GM12878 (cell line): ENCODE measurements around the gene TRAF3IP3. TPM values are rescaled to one million over a fixed set of nuclear protein-coding genes. Genes with fewer than 3 reads are reported as not detected.

Source experiments
- ATAC-seq: fragments of 200-7000 bp; cut with Tn5 transposase; 3 replicates; pipeline ENCODE4 v1.9.1; 2020; ENCODE audit warnings: mild to moderate bottlenecking, moderate library complexity
- BruUV-seq: library from RNA; stranded (reverse); fragments of 400-500 nt; replicated peaks from 2 replicates; lab custom pipeline; 2021; lab: Mats Ljungman, UMichigan
- CTCF ChIA-PET: fragments of 300-600 bp; sonication (Branson Sonifier 250); formaldehyde crosslinking; extraction: SDS; loops from one replicate; lab custom pipeline; 2021; ENCODE audit warnings: inconsistent platforms; lab: Yijun Ruan, JAX
- POLR2A ChIA-PET: fragments of 350-600 bp; formaldehyde crosslinking; extraction: SDS; loops from one replicate; lab custom pipeline; 2021; ENCODE audit warnings: inconsistent platforms; lab: Charles Lee
- RAD21 ChIA-PET: fragments of 300-600 bp; sonication (Branson Sonifier 250); formaldehyde crosslinking; loops from one replicate; lab custom pipeline; 2023; ENCODE audit warnings: antibody characterized with exemption; ENCODE audit not compliant: unreplicated experiment; lab: Charles Lee
- SMC1A ChIA-PET: fragments of 300-600 bp; sonication (Branson Sonifier 250); formaldehyde crosslinking; loops from one replicate; lab custom pipeline; 2023; ENCODE audit not compliant: unreplicated experiment, uncharacterized antibody; lab: Charles Lee
- DNase-seq: peaks from one replicate; pipeline ENCODE4 v3.0.0-alpha.2; 2011; ENCODE audit warnings: low read depth, low spot score
- FAIRE-seq: peaks from 3 replicates; lab custom pipeline; 2011; peaks lifted over from hg19 to GRCh38; lab: Jason Lieb, UNC
- H2AFZ ChIP-seq: 2 replicates; pipeline ENCODE4 v1.6.0; 2011; ENCODE audit warnings: low read depth, low read length, control low read depth; ENCODE audit not compliant: control insufficient read depth
- H3K27ac ChIP-seq: 2 replicates; pipeline ENCODE4 v1.5.1; 2011; ENCODE audit warnings: control low read depth; ENCODE audit not compliant: control insufficient read depth, insufficient read depth
- H3K27me3 ChIP-seq, 2 experiments: replicated peaks in 1 of 2; 2 replicates each; pipeline versions ENCODE4 v1.6.0 to v1.6.1; 2011; ENCODE audit warnings: low read length in 1 of 2; ENCODE audit not compliant: control insufficient read depth in 2 of 2, insufficient read depth in 2 of 2
- H3K36me3 ChIP-seq, 2 experiments: 2 replicates each; pipeline ENCODE4 v1.5.1; 2011; ENCODE audit warnings: low read length in 1 of 2; ENCODE audit not compliant: control insufficient read depth in 2 of 2, insufficient read depth in 2 of 2
- H3K4me1 ChIP-seq: 2 replicates; pipeline ENCODE4 v1.6.1; 2011; ENCODE audit warnings: mild to moderate bottlenecking, low read length, moderate library complexity, mixed read lengths; ENCODE audit not compliant: control insufficient read depth, insufficient read depth
- H3K4me2 ChIP-seq: 2 replicates; pipeline ENCODE4 v1.6.0; 2011; ENCODE audit warnings: control low read depth; ENCODE audit not compliant: control insufficient read depth, insufficient read depth
- H3K4me3 ChIP-seq: fragments of 200-600 bp; sonication (generic); 2 replicates; pipeline ENCODE4 v1.5.1; 2016
- H3K79me2 ChIP-seq: 2 replicates; pipeline ENCODE4 v1.6.0; 2011; ENCODE audit warnings: low read length; ENCODE audit not compliant: control insufficient read depth, insufficient read depth
- H3K9ac ChIP-seq: 2 replicates; pipeline ENCODE4 v1.8.0; 2011; ENCODE audit warnings: low read length, control low read depth, mixed read lengths; ENCODE audit not compliant: control insufficient read depth, insufficient read depth
- H3K9me3 ChIP-seq: replicated peaks from 3 replicates; pipeline ENCODE4 v1.5.1; 2011; ENCODE audit warnings: mild to moderate bottlenecking, low read length; ENCODE audit not compliant: control insufficient read depth, insufficient read depth
- H4K20me1 ChIP-seq: 2 replicates; pipeline ENCODE4 v1.6.0; 2011; ENCODE audit not compliant: control insufficient read depth, insufficient read depth
- BRCA1 ChIP-seq: IDR thresholded peaks from 2 replicates; pipeline ENCODE4 v1.6.1; 2011; ENCODE audit warnings: low read depth, low read length, improper control_type of control experiment
- CEBPB ChIP-seq, 2 experiments: fragments of 150-350 bp in 1 of 2; IDR thresholded peaks; 2 replicates each; pipeline ENCODE4 v1.6.1; 2012 to 2014; ENCODE audit warnings: low read depth in 2 of 2, low read length in 2 of 2, borderline replicate concordance in 1 of 2, inconsistent platforms in 1 of 2
- CHD2 ChIP-seq: IDR thresholded peaks from 2 replicates; pipeline ENCODE4 v1.6.1; 2011; ENCODE audit warnings: low read depth, low read length, improper control_type of control experiment, borderline replicate concordance
- CHD4 ChIP-seq: fragments of 200-600 bp; sonication (generic); IDR thresholded peaks from 2 replicates; pipeline ENCODE4 v1.6.1; 2016; ENCODE audit warnings: mild to moderate bottlenecking
- GATAD2B ChIP-seq: fragments of 450-650 bp; conservative IDR thresholded peaks from 2 replicates; pipeline ENCODE4 v1.6.1; 2017; ENCODE audit warnings: low read depth, mild to moderate bottlenecking, moderate library complexity
- NFYA ChIP-seq: IDR thresholded peaks from 2 replicates; pipeline ENCODE4 v1.6.1; 2011; ENCODE audit warnings: low read depth, mild to moderate bottlenecking, low read length, improper control_type of control experiment, borderline replicate concordance
- PRDM15 ChIP-seq: fragments of 450-650 bp; formaldehyde crosslinking; IDR thresholded peaks from 2 replicates; pipeline ENCODE4 v1.4.0; 2020; ENCODE audit warnings: mild to moderate bottlenecking, moderate library complexity
- RFX5 ChIP-seq: IDR thresholded peaks from 2 replicates; pipeline ENCODE4 v1.6.1; 2011; ENCODE audit warnings: low read depth, low read length, improper control_type of control experiment
- SIN3A ChIP-seq: IDR thresholded peaks from 2 replicates; pipeline ENCODE4 v1.6.1; 2012; ENCODE audit warnings: low read depth, low read length, improper control_type of control experiment
- SMAD5 ChIP-seq: IDR thresholded peaks from 2 replicates; pipeline ENCODE4 v1.6.1; 2016; ENCODE audit warnings: antibody characterized with exemption, low read depth
- TAF1 ChIP-seq: IDR thresholded peaks from 2 replicates; pipeline ENCODE4 v1.6.1; 2011; ENCODE audit warnings: mild to moderate bottlenecking, low read depth, low read length, borderline replicate concordance
- YBX1 ChIP-seq: fragments of 450-650 bp; IDR thresholded peaks from 2 replicates; pipeline ENCODE4 v1.6.1; 2016; ENCODE audit warnings: antibody characterized with exemption
- YY1 ChIP-seq: IDR thresholded peaks from 2 replicates; pipeline ENCODE4 v1.6.1; 2011; ENCODE audit warnings: low read depth, mild to moderate bottlenecking, low read length
- ZNF384 ChIP-seq: IDR thresholded peaks from 2 replicates; pipeline ENCODE4 v1.6.1; 2012; ENCODE audit warnings: low read depth, mild to moderate bottlenecking, low read length, improper control_type of control experiment, borderline replicate concordance
- WGBS: methylation state at CpG from one replicate; pipeline ENCODE4 v1.1.6; 2016; ENCODE audit warnings: low lambda C conversion rate; ENCODE audit not compliant: insufficient replicate concordance, insufficient coverage; ENCODE audit errors: missing lambda C conversion rate; 5-methylcytosine and 5-hydroxymethylcytosine counted together
- in situ Hi-C: fragments of 300-500 bp; cut with MboI; formaldehyde crosslinking; loops from 9 replicates; pipeline ENCODE4 v1.14.3; 2018; ENCODE audit warnings: mixed read lengths
- intact Hi-C: fragments of 100-400 bp; cut with micrococcal nuclease; formaldehyde crosslinking; loops from one replicate; pipeline ENCODE4 v1.14.2; 2022; ENCODE audit not compliant: unreplicated experiment
- polyA plus RNA-seq, 11 experiments: library from polyadenylated mRNA; depleted of rRNA in 4 of 11; unstranded in 6 of 11; stranded (reverse) in 5 of 11; fragments of >200 nt; fragmentation: Nextera tagmentation in 4 of 11; fragmentation: Illumina TruSeq in 1 of 11; extraction: Ambion mirVana in 4 of 11; extraction: Trizol in 1 of 11; gene quantifications; 1 replicate in 1 of 11; 2 replicates in 10 of 11; pipeline versions ENCODE4 v1.2.1 to v1.2.3, GENCODE V29; 2011 to 2016; ENCODE audit warnings: inconsistent platforms in 2 of 11, missing spikeins in 2 of 11, low read depth in 1 of 11
- total RNA-seq, 4 experiments: library from RNA; depleted of rRNA in 3 of 4; stranded (reverse); fragments of >200 nt in 3 of 4; fragmentation: Illumina TruSeq in 1 of 4; extraction: Trizol in 1 of 4; gene quantifications; 2 replicates each; pipeline versions ENCODE4 v1.2.1 to v1.2.3, GENCODE V29; 2013 to 2021

Gene TRAF3IP3
- total and polyA plus RNA-seq, 10 of the 15 experiments (the other 5 are each of a cell fraction or from before 2014, with no cell fraction given), result 61.6 to 121 (median 96.5) TPM

- ATAC-seq, result no peak
- Histone ChIP-seq H4K20me1 (no peaks in the 10 kb centered on the region), H3K9me3 (no peaks in the 10 kb centered on the region), H3K36me3 (no peaks in the 10 kb centered on the region), H3K4me2 (no peak overlapping the region), H3K79me2 (no peaks in the 10 kb centered on the region), H3K27me3 (no peaks in the 10 kb centered on the region), H3K4me1 (peaks cover 3% of the 10 kb centered on the region), H3K4me3 (no peak overlapping the region), H3K27ac (no peak overlapping the region), H3K9ac (no peak overlapping the region), H2AFZ (no peak overlapping the region)
- WGBS, result 46% methylated on average over 2 of the region's 2 CpGs
- in situ Hi-C loops, result no loop called here
- intact Hi-C loops, result loop anchor here (10.0 kb wide), 1 partner anchor 138 kb away; no protein-coding TSS in a partner anchor
- ChIA-PET POLR2A (interaction anchor here (1.0 to 1.2 kb wide), 2 partner anchors 41 to 68 kb away, joined by 3 read pairs; partner anchors contain the start of gene G0S2), SMC1A (interaction anchor here (0.8 to 1.1 kb wide), 2 partner anchors 18 to 31 kb away, joined by 4 to 5 read pairs; no protein-coding TSS in a partner anchor), RAD21 (interaction anchor here (1.1 to 1.3 kb wide), 2 partner anchors 135 to 173 kb away, joined by 3 read pairs; no protein-coding TSS in a partner anchor), CTCF (interaction anchor here (0.9 to 6.6 kb wide), 4 partner anchors 20 to 177 kb away, joined by 3 to 40 read pairs (median 6); no protein-coding TSS in a partner anchor)
- no peak for FAIRE-seq
- no peak for DNase-seq
- TF ChIP-seq CHD2 (no peak), SIN3A (no peak), CEBPB (IDR thresholded peaks at IDR 0.05; ENCODE audit: borderline replicate concordance in 1 of 2, low read depth in 2 of 2, low read length in 2 of 2) (no peak), YY1 (no peak), ZNF384 (no peak), PRDM15 (no peak), SMAD5 (no peak), NFYA (no peak), CHD4 (no peak), RFX5 (no peak), YBX1 (no peak), TAF1 (no peak), GATAD2B (no peak), BRCA1 (no peak)
- no TSS peak for BruUV-seq
Observed at GRCh38 chr1:209743145-209743482, 12.7 kb upstream of the TRAF3IP3 start.
